Common myeloid progenitor, CD34-positive (primary cell): Measurements from ENCODE around the gene CDC14A.

Experiments
- CTCF ChIA-PET: fragments of 350-600 bp; sonication (Branson Sonifier 250); formaldehyde crosslinking; loops from one replicate; lab custom pipeline; 2021; ENCODE audit warnings: antibody characterized with exemption; lab: Charles Lee
- POLR2A ChIA-PET: fragments of 350-600 bp; sonication (Branson Sonifier 250); formaldehyde crosslinking; loops from one replicate; lab custom pipeline; 2021; ENCODE audit warnings: antibody characterized with exemption; lab: Charles Lee
- DNase-seq, 3 donors: peaks; one replicate each; pipeline versions ENCODE4 v3.0.0 to v3.0.0-alpha.2; 2013
- H3K27ac ChIP-seq, 2 experiments: 1 replicate in 1 of 2; 2 replicates in 1 of 2; pipeline ENCODE4 v1.7.0; 2013; ENCODE audit warnings: inconsistent platforms in 2 of 2, low read length in 2 of 2, mild to moderate bottlenecking in 2 of 2, low read depth in 1 of 2, moderate library complexity in 1 of 2; ENCODE audit not compliant: severe bottlenecking in 2 of 2, insufficient read depth in 1 of 2, poor library complexity in 1 of 2
- H3K27me3 ChIP-seq, 5 experiments: replicated peaks in 2 of 5; 1 replicate in 3 of 5; 2 replicates in 2 of 5; pipeline versions ENCODE4 v1.6.1 to v1.7.0; 2013; ENCODE audit warnings: low read length in 4 of 5, mild to moderate bottlenecking in 2 of 5, moderate library complexity in 2 of 5, inconsistent platforms in 1 of 5; ENCODE audit not compliant: insufficient read depth in 5 of 5, control insufficient read depth in 4 of 5
- H3K36me3 ChIP-seq, 4 experiments: 1 replicate in 2 of 4; 2 replicates in 2 of 4; pipeline versions ENCODE4 v1.6.1 to v1.7.0; 2013; ENCODE audit warnings: low read length in 3 of 4, control low read depth in 1 of 4, mild to moderate bottlenecking in 1 of 4; ENCODE audit not compliant: control insufficient read depth in 4 of 4, insufficient read depth in 4 of 4
- H3K4me1 ChIP-seq, 4 experiments: 1 replicate in 3 of 4; 2 replicates in 1 of 4; pipeline versions ENCODE4 v1.6.1 to v1.7.1; 2013; ENCODE audit warnings: low read length in 3 of 4, mild to moderate bottlenecking in 3 of 4, control low read depth in 1 of 4, inconsistent platforms in 1 of 4, moderate library complexity in 1 of 4; ENCODE audit not compliant: control insufficient read depth in 4 of 4, insufficient read depth in 4 of 4; ENCODE audit errors: control extremely low read depth in 1 of 4
- H3K4me3 ChIP-seq, 7 experiments: 1 replicate in 4 of 7; 2 replicates in 3 of 7; pipeline versions ENCODE4 v1.5.1 to v1.7.0; 2013; ENCODE audit warnings: mild to moderate bottlenecking in 7 of 7, low read length in 6 of 7, moderate library complexity in 6 of 7, inconsistent platforms in 2 of 7, low read depth in 2 of 7, control low read depth in 1 of 7; ENCODE audit not compliant: insufficient read depth in 4 of 7, control insufficient read depth in 1 of 7; ENCODE audit errors: extremely low read depth in 1 of 7
- H3K9me3 ChIP-seq, 5 experiments: 1 replicate in 4 of 5; 2 replicates in 1 of 5; pipeline versions ENCODE4 v1.6.1 to v1.7.1; 2013; ENCODE audit warnings: low read length in 4 of 5, mild to moderate bottlenecking in 2 of 5, inconsistent platforms in 1 of 5, low read depth in 1 of 5, moderate library complexity in 1 of 5; ENCODE audit not compliant: control insufficient read depth in 4 of 5, insufficient read depth in 2 of 5; ENCODE audit errors: control extremely low read depth in 1 of 5
- WGBS: methylation state at CpG from one replicate; pipeline ENCODE4 v1.1.5; 2013; ENCODE audit not compliant: insufficient coverage; 5-methylcytosine and 5-hydroxymethylcytosine counted together

Gene CDC14A

GRCh38 chr1:100481303-100481702, 129.0 kb downstream of the CDC14A start:
- Histone ChIP-seq H3K4me1 (no peaks in the 10 kb centered on the region), H3K4me3 (no peak overlapping the region), H3K36me3 (peaks cover 3 to 28% (median 16%) of the 10 kb centered on the region in 4 experiments), H3K27me3 (no peaks in the 10 kb centered on the region), H3K9me3 (peaks cover 0 to 2% (median 0%) of the 10 kb centered on the region in 5 experiments), H3K27ac (no peak overlapping the region)
- ChIA-PET POLR2A (no interaction called here), CTCF (interaction anchor here (0.6 to 2.1 kb wide), 4 partner anchors 14 to 385 kb away, joined by 3 to 4 read pairs (median 4); no protein-coding TSS in a partner anchor)
- 100% methylated on average over 2 of the region's 2 CpGs for WGBS
- DNase-seq = no peak

DNA sequence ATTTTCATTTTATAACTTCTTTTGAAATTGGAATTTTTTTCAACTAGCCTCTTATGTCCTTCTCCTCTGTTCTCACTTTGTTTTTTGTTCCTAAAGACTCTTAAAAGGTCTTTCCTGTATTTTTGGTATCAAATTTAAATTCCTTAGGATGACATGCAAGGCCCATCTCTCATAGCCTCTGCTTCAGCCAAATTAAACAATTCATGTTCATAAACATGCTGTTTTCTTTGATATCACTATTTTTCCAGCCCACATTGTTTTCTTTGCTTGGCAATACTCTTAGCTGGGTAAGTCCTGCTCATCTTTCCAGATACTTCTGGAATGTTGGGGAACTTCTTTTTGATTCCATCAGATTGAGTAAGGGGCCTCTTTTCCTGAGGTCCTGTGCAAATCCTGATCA, 129.9 kb downstream of the CDC14A start:
- H3K36me3 ChIP-seq = peaks cover 3 to 31% (median 13%) of the 10 kb centered on the region in 4 experiments
- no peak overlapping the region for H3K27ac ChIP-seq
- H3K9me3 ChIP-seq = peaks cover 0 to 2% (median 0%) of the 10 kb centered on the region in 5 experiments
- DNase-seq = no peak
- ChIA-PET POLR2A (no interaction called here), CTCF (interaction anchor here (2.1 kb wide), 1 partner anchor 22 kb away, joined by 4 read pairs; no protein-coding TSS in a partner anchor)
- no peaks in the 10 kb centered on the region for H3K27me3 ChIP-seq
- no peak overlapping the region for H3K4me3 ChIP-seq
- H3K4me1 ChIP-seq = no peaks in the 10 kb centered on the region

DNA sequence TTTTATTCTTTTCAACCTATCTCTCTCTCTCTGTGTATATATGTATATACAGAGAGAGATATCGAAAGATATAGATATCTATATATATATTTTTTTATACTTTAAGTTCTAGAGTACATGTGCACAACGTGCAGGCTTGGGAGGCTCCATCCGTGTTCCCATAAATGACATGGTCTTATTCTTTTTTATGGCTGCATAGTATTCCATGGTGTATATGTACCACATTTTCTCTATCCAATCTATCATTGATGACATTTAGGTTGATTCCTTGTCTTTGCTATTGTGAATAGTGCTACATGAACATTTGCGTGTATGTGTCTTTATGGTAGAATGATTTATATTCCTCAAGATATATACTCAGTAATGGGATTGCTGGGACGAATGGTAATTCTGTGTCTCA, 130.4 kb downstream of the CDC14A start:
- no peak for DNase-seq
- no CpG with 5 or more reads among the region's 5 CpGs for WGBS
- CTCF ChIA-PET = interaction anchor here (2.1 kb wide), 1 partner anchor 22 kb away, joined by 4 read pairs; no protein-coding TSS in a partner anchor
- H3K27me3 ChIP-seq = no peaks in the 10 kb centered on the region
- POLR2A ChIA-PET = no interaction called here
- peaks cover 3 to 29% (median 14%) of the 10 kb centered on the region in 4 experiments for H3K36me3 ChIP-seq
- peaks cover 0 to 2% (median 0%) of the 10 kb centered on the region in 5 experiments for H3K9me3 ChIP-seq
- no peak overlapping the region for H3K4me3 ChIP-seq
- no peak overlapping the region for H3K27ac ChIP-seq
- H3K4me1 ChIP-seq = no peaks in the 10 kb centered on the region

- CTCF ChIA-PET = no interaction called here
- H3K4me3 ChIP-seq = no peak overlapping the region
- peaks cover 3 to 29% (median 14%) of the 10 kb centered on the region in 4 experiments for H3K36me3 ChIP-seq
- no peak overlapping the region for H3K27ac ChIP-seq
- H3K9me3 ChIP-seq = peaks cover 0 to 2% (median 0%) of the 10 kb centered on the region in 5 experiments
- H3K27me3 ChIP-seq = no peaks in the 10 kb centered on the region
- 100% methylated on average over 1 of the region's 3 CpGs for WGBS
- DNase-seq = no peak
- POLR2A ChIA-PET = no interaction called here
- H3K4me1 ChIP-seq = no peaks in the 10 kb centered on the region
Measured at GRCh38 chr1:100483230-100483629, 130.9 kb downstream of the CDC14A start.

DNA sequence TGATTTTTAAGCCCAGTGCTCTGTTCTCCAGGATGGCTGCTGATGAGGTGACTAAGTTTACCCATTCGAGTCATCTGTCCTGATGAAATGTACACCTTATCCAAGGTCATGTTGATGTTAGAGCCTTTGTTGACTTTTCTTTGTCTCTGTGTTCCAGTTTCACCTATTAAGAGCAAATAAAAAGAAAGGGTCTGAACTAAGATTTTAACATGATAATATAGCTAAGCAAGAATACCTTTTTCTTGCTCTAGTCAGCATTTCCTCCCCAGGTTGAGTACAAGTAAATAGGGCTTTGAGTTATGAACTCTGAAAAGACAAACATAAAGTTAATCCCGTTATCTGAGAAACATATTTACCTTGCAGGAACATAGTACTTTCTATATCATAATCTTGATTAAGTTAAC, 133.6 kb downstream of the CDC14A start:
- ChIA-PET CTCF (interaction anchor here (1.0 to 1.2 kb wide), 2 partner anchors 9 to 382 kb away, joined by 3 read pairs; no protein-coding TSS in a partner anchor), POLR2A (no interaction called here)
- DNase-seq = no peak
- no peaks in the 10 kb centered on the region for H3K4me1 ChIP-seq
- peaks cover 0 to 2% (median 0%) of the 10 kb centered on the region in 5 experiments for H3K9me3 ChIP-seq
- H3K4me3 ChIP-seq = no peak overlapping the region
- no peak overlapping the region for H3K27ac ChIP-seq
- peaks cover 5 to 32% (median 15%) of the 10 kb centered on the region in 4 experiments for H3K36me3 ChIP-seq
- H3K27me3 ChIP-seq = no peaks in the 10 kb centered on the region
- WGBS = 100% methylated on average over 1 of the region's 2 CpGs

DNA sequence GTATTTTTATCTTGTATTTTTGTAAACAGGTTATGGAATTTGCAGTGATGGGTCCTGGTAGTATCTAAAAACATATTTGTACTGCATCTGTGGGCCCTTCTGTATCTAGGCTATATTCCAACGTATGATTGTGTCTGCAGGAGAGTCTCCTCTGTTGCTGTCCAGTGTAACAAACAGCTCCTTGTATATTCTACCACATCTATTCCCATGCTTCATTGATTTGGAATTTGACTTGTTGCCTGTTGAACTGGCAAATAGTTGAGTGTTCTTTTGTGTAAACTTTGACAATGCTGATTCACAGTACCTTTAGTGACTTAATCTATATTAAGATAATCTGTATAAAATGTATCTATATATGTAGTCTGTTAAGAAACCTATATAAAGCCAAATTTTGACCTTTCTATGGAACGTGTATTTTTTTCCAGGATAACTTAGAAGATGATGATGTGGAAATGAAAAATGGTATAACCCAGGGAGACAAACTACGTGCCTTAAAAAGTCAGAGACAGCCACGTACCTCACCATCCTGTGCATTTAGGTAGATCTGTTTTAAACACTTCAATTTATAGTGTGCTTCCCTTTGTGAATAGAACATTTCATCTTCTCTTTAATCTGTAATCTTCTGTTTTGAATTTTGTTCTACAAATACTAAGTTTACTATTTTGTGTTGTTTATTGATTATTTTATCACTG, 142.2 kb downstream of the CDC14A start:
- DNase-seq = no peak
- CTCF ChIA-PET = interaction anchor here (1.2 kb wide), 1 partner anchor 8 kb away, joined by 3 read pairs; no protein-coding TSS in a partner anchor
- POLR2A ChIA-PET = no interaction called here
- no CpG with 5 or more reads among the region's 4 CpGs for WGBS
- Histone ChIP-seq H3K9me3 (no peaks in the 10 kb centered on the region), H3K4me3 (no peak overlapping the region), H3K27me3 (no peaks in the 10 kb centered on the region), H3K4me1 (peaks cover 0 to 5% (median 0%) of the 10 kb centered on the region in 4 experiments), H3K27ac (no peak overlapping the region), H3K36me3 (peaks cover 17 to 38% (median 31%) of the 10 kb centered on the region in 4 experiments)

GRCh38 chr1:100496896-100497295, 144.6 kb downstream of the CDC14A start:
- Histone ChIP-seq H3K4me3 (no peak overlapping the region), H3K36me3 (peaks cover 19 to 50% (median 36%) of the 10 kb centered on the region in 4 experiments), H3K9me3 (no peaks in the 10 kb centered on the region), H3K4me1 (peaks cover 0 to 5% (median 0%) of the 10 kb centered on the region in 4 experiments), H3K27ac (no peak overlapping the region), H3K27me3 (no peaks in the 10 kb centered on the region)
- ChIA-PET CTCF (interaction anchor here (0.8 to 1.5 kb wide), 5 partner anchors 9 to 372 kb away, joined by 3 to 7 read pairs (median 4); no protein-coding TSS in a partner anchor), POLR2A (interaction anchor here (1.6 kb wide), 1 partner anchor 13 kb away, joined by 5 read pairs; no protein-coding TSS in a partner anchor)
- 100% methylated on average over 2 of the region's 2 CpGs for WGBS
- no peak for DNase-seq
